ENCODE data around the gene KLF3.
A peak's percentile ranks its signal among the peaks of the same experiment; 100 is the strongest.

Gene KLF3

GRCh38 chr4:38673130-38673978 is 9.4 kb downstream of the KLF3 start:
- no peak for DNase-seq (ENCODE audit: low read depth in 1 of 2, low spot score in 1 of 2)

- DNase-seq (ENCODE audit: low read depth in 1 of 2, low spot score in 1 of 2): no peak
These were observed 10.5 kb downstream of the KLF3 start for GRCh38 chr4:38674258-38675144.

GRCh38 chr4:38675146-38676121 is 11.4 kb downstream of the KLF3 start:
- DNase-seq (ENCODE audit: low read depth in 1 of 2, low spot score in 1 of 2): peak; percentile 68 to 80

- DNase-seq (ENCODE audit: low read depth in 1 of 2, low spot score in 1 of 2): no peak
These were observed 13.0 kb downstream of the KLF3 start for GRCh38 chr4:38676986-38677385.

- no peak for DNase-seq (ENCODE audit: low read depth in 1 of 2, low spot score in 1 of 2)
These were observed 13.4 kb downstream of the KLF3 start for GRCh38 chr4:38677441-38677840.

GRCh38 chr4:38678078-38678477 is 14.1 kb downstream of the KLF3 start:
- DNase-seq (ENCODE audit: low read depth in 1 of 2, low spot score in 1 of 2): no peak

- DNase-seq (ENCODE audit: low read depth in 1 of 2, low spot score in 1 of 2): no peak
These were observed 15.9 kb downstream of the KLF3 start for GRCh38 chr4:38679921-38680320.

GRCh38 chr4:38681281-38681991 is 17.4 kb downstream of the KLF3 start:
- no peak for DNase-seq (ENCODE audit: low read depth in 1 of 2, low spot score in 1 of 2)

- DNase-seq (ENCODE audit: low read depth in 1 of 2, low spot score in 1 of 2): no peak
These were observed 18.3 kb downstream of the KLF3 start for GRCh38 chr4:38682336-38682735.

GRCh38 chr4:38683276-38683675 is 19.3 kb downstream of the KLF3 start:
- DNase-seq (ENCODE audit: low read depth in 1 of 2, low spot score in 1 of 2): no peak

GRCh38 chr4:38684271-38684670 is 20.3 kb downstream of the KLF3 start:
- no peak for DNase-seq (ENCODE audit: low read depth in 1 of 2, low spot score in 1 of 2)

GRCh38 chr4:38684951-38685844 is 21.2 kb downstream of the KLF3 start:
- no peak for DNase-seq (ENCODE audit: low read depth in 1 of 2, low spot score in 1 of 2)

- DNase-seq (ENCODE audit: low read depth in 1 of 2, low spot score in 1 of 2): no peak
These were observed 22.7 kb downstream of the KLF3 start for GRCh38 chr4:38686682-38687081.

GRCh38 chr4:38687571-38688011 is 23.6 kb downstream of the KLF3 start:
- peak in 1 of 2 donors; percentile 47 for DNase-seq (ENCODE audit: low read depth in 1 of 2, low spot score in 1 of 2)

- DNase-seq (ENCODE audit: low read depth in 1 of 2, low spot score in 1 of 2): no peak
These were observed 24.8 kb downstream of the KLF3 start for GRCh38 chr4:38688676-38689355.

- DNase-seq (ENCODE audit: low read depth in 1 of 2, low spot score in 1 of 2): no peak
These were observed 27.4 kb downstream of the KLF3 start for GRCh38 chr4:38691251-38692008.

GRCh38 chr4:38692421-38692820 is 28.4 kb downstream of the KLF3 start:
- DNase-seq (ENCODE audit: low read depth in 1 of 2, low spot score in 1 of 2): no peak

- DNase-seq (ENCODE audit: low read depth in 1 of 2, low spot score in 1 of 2): no peak
These were observed 29.6 kb downstream of the KLF3 start for GRCh38 chr4:38693569-38693968.
